HG03520 (cell line): ENCODE data around the gene KRTAP5-2.
"Not testable (repeated sequence)": the region's sequence is repeated elsewhere in the genome, so short reads cannot be mapped to it uniquely, and the experiment has no call there.

ENCODE experiments used
- ATAC-seq: cut with Tn5 transposase; IDR thresholded peaks from one replicate; pipeline ENCODE4 v1.9.1; 2021; ENCODE audit warnings: mild to moderate bottlenecking, moderate library complexity; ENCODE audit not compliant: unreplicated experiment

The KRTAP5-2 gene

DNA sequence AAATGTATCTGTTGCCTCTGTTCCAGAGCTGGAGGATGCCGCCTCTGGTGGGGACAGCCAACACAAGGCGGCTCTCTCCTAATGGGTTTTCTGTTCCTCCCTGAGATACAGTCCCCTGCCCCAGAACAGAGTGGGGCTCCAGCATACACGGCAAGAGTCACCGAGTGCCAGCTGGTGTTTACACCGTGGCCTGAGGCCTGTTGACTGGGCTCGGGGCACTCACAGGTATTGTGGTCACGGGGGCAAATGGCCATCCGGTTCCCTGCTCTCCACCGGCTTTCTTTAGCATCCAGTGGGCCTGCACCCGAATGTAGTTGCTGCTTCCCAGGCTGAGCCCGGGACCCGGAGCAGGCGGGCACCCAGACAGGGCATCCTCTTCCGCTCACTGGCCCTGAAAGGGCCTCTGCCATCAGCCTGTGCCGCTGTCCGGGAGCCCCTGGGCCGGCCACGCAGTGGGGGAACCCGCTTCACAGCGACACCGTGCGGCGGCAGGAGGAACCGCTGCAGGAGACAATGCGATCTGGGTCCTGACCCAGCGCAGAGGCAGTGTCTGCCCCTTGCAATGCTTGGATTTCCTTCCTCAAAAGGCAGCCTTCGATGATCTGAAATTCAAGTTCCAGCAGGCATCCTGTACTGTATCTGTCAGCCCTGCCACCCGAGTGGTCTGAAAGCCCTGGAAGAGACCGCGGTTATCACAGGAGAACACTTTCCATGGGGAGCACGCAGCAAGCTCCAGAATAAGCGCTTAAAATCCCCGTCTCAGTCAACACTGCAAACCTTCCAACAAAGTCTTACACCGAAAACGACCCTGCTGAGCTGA lies 30.6 kb upstream of the KRTAP5-2 start:
- ATAC-seq = no peak

GRCh38 chr11:1625541-1625940 lies 27.4 kb upstream of the KRTAP5-2 start:
- no peak for ATAC-seq

DNA sequence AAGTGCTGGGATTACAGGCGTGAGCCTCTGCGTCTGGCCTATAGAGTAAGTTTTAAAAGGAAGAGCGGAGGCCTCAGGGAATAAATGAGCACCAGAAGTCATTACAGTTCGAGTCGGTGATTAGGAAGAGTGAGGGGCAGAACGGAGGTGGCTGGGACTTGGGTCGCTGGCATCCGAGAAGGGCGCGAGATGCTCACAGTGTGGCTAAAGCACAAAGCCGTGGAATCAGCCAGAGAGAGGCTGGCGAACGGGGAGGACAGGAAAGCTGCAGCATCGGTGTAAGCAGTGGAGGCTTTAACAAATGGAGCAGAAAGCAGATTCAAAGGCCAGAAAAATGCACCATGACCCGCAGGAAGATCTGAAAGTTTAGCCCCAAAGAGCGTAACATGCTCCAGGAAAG lies 26.5 kb upstream of the KRTAP5-2 start:
- no peak for ATAC-seq

- no peak for ATAC-seq
Observed at GRCh38 chr11:1623716-1624115, 25.6 kb upstream of the KRTAP5-2 start.

- no peak for ATAC-seq
Observed at GRCh38 chr11:1622086-1622485, 24.0 kb upstream of the KRTAP5-2 start, which contains the start of gene KRTAP5-4. TSS of gene KRTAP5-4 (minus strand) at chr11:1622138. CDS start at chr11:1622093, 45 bp downstream.

GRCh38 chr11:1619449-1619848 lies 21.4 kb upstream of the KRTAP5-2 start:
- ATAC-seq = no peak

DNA sequence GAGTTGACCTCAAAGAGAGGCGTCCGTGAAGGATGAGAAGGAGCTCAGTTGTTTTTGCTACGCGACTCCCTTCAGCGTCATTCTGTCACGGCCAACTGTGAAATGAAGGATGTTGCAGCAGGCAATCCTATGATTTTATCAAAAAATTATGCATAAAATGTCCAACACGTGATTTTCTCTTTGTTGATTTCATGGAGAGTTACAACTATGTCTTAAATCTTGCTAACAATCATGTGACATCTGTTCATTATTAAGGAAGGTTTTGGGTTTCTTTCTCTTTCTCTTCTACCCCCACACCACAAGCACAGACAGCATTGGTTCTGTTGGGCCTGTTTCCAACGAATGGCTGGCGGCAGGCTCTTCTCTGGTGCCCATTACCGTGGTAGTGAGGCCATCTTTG lies 20.1 kb upstream of the KRTAP5-2 start:
- ATAC-seq = no peak

DNA sequence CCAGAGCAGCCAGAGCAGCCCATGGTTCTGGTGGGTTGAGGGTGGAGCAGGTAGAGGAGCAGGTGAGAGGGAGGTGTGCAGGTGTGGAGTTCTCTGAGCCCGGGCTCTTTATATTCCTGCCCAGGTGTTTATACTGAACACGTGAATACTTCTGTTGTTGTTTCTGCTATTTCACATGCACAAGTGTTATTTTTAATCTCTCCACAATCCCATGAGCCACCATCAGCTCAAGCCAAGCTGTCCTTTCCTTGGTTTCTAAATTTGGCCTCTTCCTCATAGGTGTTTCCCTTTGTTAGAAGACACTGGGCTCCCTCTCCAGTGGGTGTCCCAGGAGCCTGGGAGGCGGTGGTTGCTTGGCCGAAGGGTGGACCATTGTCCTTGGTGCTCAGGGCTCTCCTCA lies 10.3 kb upstream of the KRTAP5-2 start, which contains the start of gene KRTAP5-3:
Gene KRTAP5-3, minus strand, starts transcription at position 101 of the 400 bp plus-strand sequence. Its CDS starts 78 bp downstream, at position 23.
- ATAC-seq = no peak

GRCh38 chr11:1607901-1608300 lies 9.8 kb upstream of the KRTAP5-2 start:
- not testable (repeated sequence) for ATAC-seq

- ATAC-seq = not testable (repeated sequence)
Observed at GRCh38 chr11:1607156-1607845, 9.2 kb upstream of the KRTAP5-2 start.

GRCh38 chr11:1605923-1606322 lies 7.8 kb upstream of the KRTAP5-2 start:
- peak; percentile 76 for ATAC-seq

DNA sequence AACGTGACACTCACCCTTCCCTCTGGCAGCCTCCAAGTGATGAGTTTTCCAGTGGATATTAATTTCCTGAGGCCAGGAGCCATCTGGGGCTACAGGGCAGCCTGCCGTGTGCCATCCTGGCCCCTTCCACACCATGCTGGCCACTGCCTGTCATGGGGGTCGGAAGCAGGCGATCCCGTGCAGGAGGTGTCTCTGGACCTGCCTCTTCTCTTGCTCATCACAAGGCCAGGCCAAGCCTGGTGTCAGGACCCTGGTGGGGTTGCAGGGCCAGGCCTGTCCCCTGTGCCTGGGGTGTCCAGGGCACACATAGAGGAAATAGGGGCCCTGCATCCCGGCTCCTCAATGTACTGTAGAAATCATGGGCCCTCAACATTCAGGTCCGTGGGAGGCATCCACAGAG lies 6.6 kb upstream of the KRTAP5-2 start:
- ATAC-seq = no peak

- ATAC-seq = no peak
Observed at GRCh38 chr11:1604181-1604580, 6.1 kb upstream of the KRTAP5-2 start.

DNA sequence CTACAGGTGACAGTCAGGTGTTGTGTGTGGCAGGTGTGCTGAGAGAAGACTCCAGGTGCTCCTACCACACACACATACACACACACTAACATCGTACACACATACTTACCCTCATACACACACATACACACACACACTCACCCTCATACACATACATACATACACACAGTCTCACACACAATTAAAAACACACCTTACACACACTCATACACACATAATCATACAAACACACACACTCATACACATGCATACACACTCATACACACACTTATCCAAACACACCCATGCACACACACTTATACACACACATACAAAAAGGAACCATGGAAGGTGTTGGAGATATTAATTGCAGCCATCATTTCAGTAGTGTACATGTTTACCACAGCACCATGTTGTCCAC lies 5.5 kb upstream of the KRTAP5-2 start:
- no peak for ATAC-seq

GRCh38 chr11:1601663-1602062 lies 3.6 kb upstream of the KRTAP5-2 start:
- ATAC-seq = not testable (repeated sequence)

DNA sequence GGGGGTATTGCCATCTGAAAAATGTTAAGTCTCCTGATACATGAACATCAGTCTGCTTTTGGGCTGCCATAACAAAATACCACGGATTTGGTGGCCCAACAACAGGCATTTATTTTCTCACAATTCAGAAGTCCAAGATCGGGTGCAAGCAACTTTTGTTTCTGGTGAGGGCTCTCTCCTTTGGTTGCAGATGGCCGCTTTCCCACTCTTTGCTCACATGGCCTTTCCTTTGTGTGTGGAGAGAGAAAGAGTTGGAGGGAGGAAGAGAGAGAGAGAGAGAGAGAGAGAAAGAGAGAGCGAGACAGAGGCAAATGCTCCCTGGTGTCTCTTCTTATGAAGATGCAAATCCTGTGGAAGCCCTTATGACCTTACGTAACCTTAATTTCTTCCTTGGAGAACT lies 2.5 kb upstream of the KRTAP5-2 start:
- ATAC-seq = no peak

DNA sequence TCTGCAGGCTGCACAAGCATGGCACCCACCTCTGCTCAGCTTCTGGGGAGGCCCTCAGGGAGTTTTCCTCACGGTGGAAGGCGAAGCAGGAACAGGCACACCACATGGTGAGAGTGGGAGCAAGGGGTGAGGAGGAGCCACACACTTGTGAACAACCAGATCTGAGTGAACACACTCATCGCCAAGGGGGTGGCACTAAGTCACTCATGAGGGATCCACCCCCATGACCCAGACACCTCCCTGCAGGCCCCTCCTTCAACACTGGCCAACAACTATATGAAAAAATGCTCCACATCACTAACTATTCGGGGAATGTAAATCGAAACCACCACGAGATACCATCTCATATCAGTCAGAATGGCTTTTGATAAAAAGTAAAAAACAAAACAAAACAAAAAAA lies 722 bp upstream of the KRTAP5-2 start:
- no peak for ATAC-seq

DNA sequence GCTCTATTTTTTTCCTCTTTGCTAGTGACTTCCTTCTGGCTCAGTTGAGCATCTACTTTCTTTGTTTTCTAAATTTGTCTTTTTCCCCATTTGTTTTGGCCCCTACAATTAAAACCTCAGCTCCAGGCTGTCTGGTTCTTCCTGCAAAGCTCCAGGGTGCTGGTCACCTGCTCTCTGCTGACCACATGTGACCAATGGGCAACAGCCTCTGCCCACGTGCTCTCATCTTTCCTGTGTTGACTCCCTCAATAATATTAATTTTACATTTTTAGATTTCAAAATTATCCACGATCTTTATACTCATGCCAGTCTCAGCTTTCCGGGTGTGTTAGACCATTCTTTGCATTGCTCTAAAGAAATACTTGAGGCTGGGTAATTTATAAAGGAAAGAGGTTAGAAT lies 312 bp upstream of the KRTAP5-2 start:
- ATAC-seq = not testable (repeated sequence)

DNA sequence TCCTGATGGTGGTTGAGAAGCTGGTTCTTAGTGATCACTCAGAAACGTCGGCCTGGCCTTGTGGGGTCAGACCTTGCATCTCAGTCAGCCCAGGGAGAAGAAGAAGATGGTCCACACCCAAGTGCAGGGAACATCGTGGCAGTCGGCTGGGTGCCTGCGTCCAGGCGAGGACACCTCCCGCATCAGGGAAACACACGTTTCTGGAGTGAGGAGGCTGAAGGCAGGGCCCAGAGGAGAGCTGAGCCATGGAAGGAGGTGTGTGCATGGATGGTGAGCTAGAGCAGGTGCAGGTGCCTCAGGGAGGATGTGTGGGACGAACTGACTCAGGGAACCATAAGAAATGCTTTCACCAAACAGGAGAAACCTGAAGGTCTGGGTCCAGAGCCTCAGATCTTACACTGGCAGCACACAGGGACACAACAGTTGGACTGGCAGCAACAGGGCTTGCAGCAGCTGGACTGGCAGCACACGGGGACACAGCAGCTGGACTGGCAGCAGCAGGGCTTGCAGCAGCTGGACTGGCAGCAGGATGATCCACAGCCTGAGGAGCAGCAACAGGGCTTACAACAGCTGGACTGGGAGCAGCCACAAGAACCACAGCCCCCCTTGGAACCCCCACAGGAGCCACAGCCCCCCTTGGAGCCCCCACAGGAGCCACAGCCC lies 632 bp downstream of the KRTAP5-2 start:
- ATAC-seq = no peak

- ATAC-seq = not testable (repeated sequence)
Observed at GRCh38 chr11:1596576-1597121, 1.4 kb downstream of the KRTAP5-2 start.

DNA sequence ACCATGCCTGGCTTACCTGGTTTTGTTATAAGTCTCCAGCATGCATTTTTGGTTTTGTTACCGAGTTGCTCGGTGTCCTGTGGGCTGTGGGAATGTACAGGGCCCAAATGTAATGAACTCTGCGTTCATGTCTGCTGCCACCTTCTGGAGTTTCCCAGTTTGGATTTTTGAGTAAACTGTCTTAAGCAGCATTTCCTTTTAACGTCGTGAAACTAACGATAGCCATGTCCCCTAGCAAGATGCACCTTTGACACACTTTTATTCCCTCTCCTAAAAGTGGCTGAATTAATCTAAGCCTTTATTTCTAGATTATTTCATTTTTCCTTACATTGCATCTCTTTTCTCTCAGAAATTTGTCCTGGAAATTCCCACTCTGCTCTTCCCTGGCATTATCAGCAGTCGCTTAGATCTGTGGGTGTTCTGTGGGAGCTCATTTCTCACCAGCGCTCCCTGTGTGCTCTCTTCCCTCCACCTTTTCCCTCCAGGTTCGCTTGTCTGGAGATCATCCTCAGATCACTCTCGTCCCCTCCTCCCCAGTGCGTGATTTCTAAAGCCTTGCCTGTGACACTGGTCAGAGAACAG lies 2.0 kb downstream of the KRTAP5-2 start:
- ATAC-seq = not testable (repeated sequence)
